B cell (primary cell): Measurements from ENCODE around the gene EHBP1L1. TPM values are rescaled to one million over a fixed set of nuclear protein-coding genes. Genes with fewer than 3 reads are reported as not detected.

Experiments
- ATAC-seq: fragments of 200-7000 bp; cut with Tn5 transposase; one replicate; pipeline ENCODE4 v1.10.0; 2021; ENCODE audit warnings: low read depth, mild to moderate bottlenecking, moderate number of reproducible peaks, moderate library complexity
- CTCF ChIA-PET: fragments of 350-600 bp; sonication (Branson Sonifier 250); formaldehyde crosslinking; loops from one replicate; lab custom pipeline; 2021; ENCODE audit warnings: antibody characterized with exemption, inconsistent platforms; lab: Charles Lee
- POLR2A ChIA-PET: fragments of 350-600 bp; sonication (Branson Sonifier 250); formaldehyde crosslinking; loops from one replicate; lab custom pipeline; 2021; ENCODE audit warnings: antibody characterized with exemption; lab: Charles Lee
- DNase-seq: peaks from one replicate; pipeline ENCODE4 v3.0.0; 2013
- H2AFZ ChIP-seq: 2 replicates; pipeline ENCODE4 v1.6.1; 2012; ENCODE audit warnings: mild to moderate bottlenecking, low read depth, low read length; ENCODE audit not compliant: insufficient read depth, poor library complexity, severe bottlenecking
- H3K27ac ChIP-seq, 2 donors: 1 replicate in 1 of 2; 2 replicates in 1 of 2; pipeline ENCODE4 v1.5.1; 2012 to 2013; ENCODE audit warnings: low read length in 2 of 2, mild to moderate bottlenecking in 2 of 2, moderate library complexity in 1 of 2
- H3K27me3 ChIP-seq, 4 experiments: fragments of 200-600 bp in 1 of 4; sonication (generic) in 1 of 4; replicated peaks in 1 of 4; 1 replicate in 2 of 4; 2 replicates in 2 of 4; pipeline versions ENCODE4 v1.6.1 to v1.7.0; 2013 to 2016; ENCODE audit warnings: low read length in 3 of 4, mild to moderate bottlenecking in 2 of 4, mixed read lengths in 1 of 4, moderate library complexity in 1 of 4; ENCODE audit not compliant: insufficient read depth in 4 of 4, control insufficient read depth in 3 of 4; ENCODE audit errors: control extremely low read depth in 1 of 4
- H3K36me3 ChIP-seq, 2 experiments: replicated peaks in 1 of 2; 1 replicate in 1 of 2; 2 replicates in 1 of 2; pipeline versions ENCODE4 v1.6.1 to v1.7.1; 2013; ENCODE audit warnings: low read length in 1 of 2; ENCODE audit not compliant: insufficient read depth in 2 of 2, control insufficient read depth in 1 of 2; ENCODE audit errors: control extremely low read depth in 1 of 2, extremely low read depth in 1 of 2
- H3K4me1 ChIP-seq, 2 donors: fragments of 200-600 bp in 1 of 2; sonication (generic) in 1 of 2; 1 replicate in 1 of 2; 2 replicates in 1 of 2; pipeline versions ENCODE4 v1.5.1 to v1.6.1; 2013 to 2017; ENCODE audit warnings: low read length in 2 of 2; ENCODE audit not compliant: control insufficient read depth in 2 of 2, insufficient read depth in 2 of 2
- H3K4me2 ChIP-seq: replicated peaks from 2 replicates; pipeline ENCODE3; 2012; ENCODE audit warnings: mild to moderate bottlenecking, low read depth, low read length; ENCODE audit not compliant: poor library complexity, severe bottlenecking
- H3K4me3 ChIP-seq, 5 experiments: fragments of 200-600 bp in 1 of 5; sonication (generic) in 1 of 5; 1 replicate in 3 of 5; 2 replicates in 2 of 5; pipeline versions ENCODE4 v1.5.1 to v1.7.0; 2011 to 2016; ENCODE audit warnings: low read length in 4 of 5, mild to moderate bottlenecking in 4 of 5, low read depth in 2 of 5, control low read depth in 1 of 5, moderate library complexity in 1 of 5; ENCODE audit not compliant: insufficient read depth in 1 of 5; ENCODE audit errors: control extremely low read depth in 1 of 5, extremely low read depth in 1 of 5
- H3K79me2 ChIP-seq: fragments of 200-600 bp; sonication (generic); one replicate; pipeline ENCODE4 v1.6.0; 2016; ENCODE audit warnings: low read length; ENCODE audit not compliant: control insufficient read depth, insufficient read depth
- H3K9ac ChIP-seq: fragments of 200-600 bp; sonication (generic); 2 replicates; pipeline ENCODE4 v1.6.1; 2017; ENCODE audit warnings: mild to moderate bottlenecking, low read length, moderate library complexity
- H3K9me3 ChIP-seq, 3 donors: one replicate each; pipeline versions ENCODE4 v1.6.1 to v1.7.1; 2013; ENCODE audit warnings: low read length in 2 of 3; ENCODE audit not compliant: control insufficient read depth in 2 of 3, insufficient read depth in 1 of 3; ENCODE audit errors: control extremely low read depth in 1 of 3
- H4K20me1 ChIP-seq: 2 replicates; pipeline ENCODE4 v1.6.0; 2012; ENCODE audit warnings: mild to moderate bottlenecking, low read length; ENCODE audit not compliant: insufficient read depth, control insufficient read depth, poor library complexity, severe bottlenecking
- H3K27ac Mint-ChIP-seq: one replicate; pipeline ENCODE4 v1.8.0; 2021; ENCODE audit warnings: mixed read lengths
- H3K27me3 Mint-ChIP-seq: one replicate; pipeline ENCODE4 v1.8.0; 2021; ENCODE audit warnings: mixed read lengths
- H3K4me1 Mint-ChIP-seq: one replicate; pipeline ENCODE4 v1.8.0; 2021; ENCODE audit warnings: mixed read lengths
- H3K4me3 Mint-ChIP-seq: one replicate; pipeline ENCODE4 v1.8.0; 2021; ENCODE audit warnings: mixed read lengths
- H3K9me3 Mint-ChIP-seq: one replicate; pipeline ENCODE4 v1.8.0; 2022; ENCODE audit warnings: mixed read lengths; ENCODE audit not compliant: insufficient read depth
- EZH2 ChIP-seq: IDR thresholded peaks from 2 replicates; pipeline ENCODE4 v1.6.1; 2012; ENCODE audit warnings: borderline replicate concordance, low read depth, mild to moderate bottlenecking, moderate library complexity, low read length; ENCODE audit not compliant: insufficient read depth, poor library complexity, severe bottlenecking
- WGBS: methylation state at CpG from one replicate; pipeline ENCODE4 v1.1.5; 2013; ENCODE audit warnings: missing lambda C conversion rate; ENCODE audit not compliant: insufficient coverage; 5-methylcytosine and 5-hydroxymethylcytosine counted together
- intact Hi-C: fragments of 100-400 bp; cut with micrococcal nuclease; formaldehyde crosslinking; loops from one replicate; pipeline ENCODE4 v1.10.0; 2022
- polyA plus RNA-seq: library from polyadenylated mRNA; depleted of rRNA; stranded (reverse); fragments of >200 nt; gene quantifications from 2 replicates; pipeline ENCODE4 v1.2.3, GENCODE V29; 2012
- total RNA-seq, 2 donors: library from RNA; stranded (reverse); fragments of 120-200 nt in 1 of 2; gene quantifications; 1 replicate in 1 of 2; 2 replicates in 1 of 2; pipeline versions ENCODE4 v1.2.3 to v1.2.4, GENCODE V29; 2013 to 2022
- TF ChIP-seq, protein P1 (sequence below): fragments of 200-600 bp; IDR thresholded peaks from one replicate; pipeline ENCODE4 v1.8.0; 2022; ENCODE audit warnings: antibody characterized with exemption, mild to moderate bottlenecking

The EHBP1L1 gene
- total and polyA plus RNA-seq, 2 donors (not counting 1 experiment from before 2014, with no cell fraction given) = 202 to 279 TPM

DNA sequence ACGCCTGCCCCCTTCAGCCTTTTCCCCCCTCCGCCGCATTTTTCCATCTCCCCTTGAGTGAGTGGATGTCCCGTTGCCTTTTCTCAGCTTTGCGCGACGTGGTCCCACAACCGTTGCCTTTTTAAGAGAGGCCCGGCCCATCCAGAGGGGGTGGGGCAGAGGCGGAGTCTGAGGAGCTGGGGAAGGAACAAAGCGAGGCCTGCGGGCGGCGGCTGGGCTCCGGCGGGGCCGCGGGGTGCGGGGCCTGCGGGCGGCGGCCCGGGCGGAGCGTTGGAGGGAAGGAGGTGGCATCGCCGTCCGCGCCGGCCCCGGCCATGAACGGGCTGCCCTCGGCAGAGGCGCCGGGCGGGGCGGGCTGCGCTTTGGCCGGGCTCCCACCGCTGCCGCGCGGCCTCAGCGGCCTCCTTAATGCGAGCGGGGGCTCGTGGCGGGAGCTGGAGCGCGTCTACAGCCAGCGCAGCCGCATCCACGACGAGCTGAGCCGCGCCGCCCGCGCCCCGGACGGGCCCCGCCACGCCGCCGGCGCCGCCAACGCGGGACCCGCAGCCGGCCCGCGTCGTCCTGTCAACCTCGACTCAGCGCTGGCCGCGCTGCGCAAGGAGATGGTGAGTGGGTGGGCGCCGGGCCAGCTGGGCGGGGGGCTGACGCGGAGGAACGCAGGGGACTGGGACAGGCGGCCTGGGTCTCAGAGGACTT, 3.3 kb upstream of the EHBP1L1 start, which contains the start of gene FAM89B:
TSS of gene FAM89B (plus strand) at position 183 of the 696 bp plus-strand sequence. CDS start at position 315, 132 bp downstream.
- H3K4me3 Mint-ChIP-seq = peak within 1 kb of the TSS; percentile 98
- Histone ChIP-seq H3K9ac (peak within 1 kb of the TSS; percentile 83), H3K27ac (peak within 1 kb of the TSS; percentile 85 to 96), H3K9me3 (no peaks in the 10 kb centered on the region), H3K4me3 (peak within 1 kb of the TSS; percentile 55 to 89 (median 83)), H3K4me2 (peak within 1 kb of the TSS; percentile 100), H3K79me2 (peaks cover 52% of the 10 kb centered on the region), H3K27me3 (no peaks in the 10 kb centered on the region), H3K4me1 (peaks cover 54 to 77% of the 10 kb centered on the region in 2 donors), H3K36me3 (peaks cover 0 to 6% of the 10 kb centered on the region in 2 experiments), H2AFZ (no peak within 1 kb of the TSS), H4K20me1 (peaks cover 41% of the 10 kb centered on the region)
- peak within 1 kb of the TSS; percentile 95 for H3K27ac Mint-ChIP-seq
- ChIA-PET POLR2A (interaction anchor here (0.6 to 7.5 kb wide), 14 partner anchors 9 to 479 kb away, joined by 3 to 53 read pairs (median 6); partner anchors contain the start of genes AP5B1, KAT5, MAP3K11 and PCNX3), CTCF (interaction anchor here (0.9 to 5.1 kb wide), 10 partner anchors 9 to 287 kb away, joined by 3 to 86 read pairs (median 8); partner anchors contain the start of genes KCNK7, MAP3K11, MUS81 and SCYL1)
- intact Hi-C loops = loop anchor here (5.0 to 10.0 kb wide), 3 partner anchors 190 to 828 kb away; partner anchors contain the start of genes BANF1, EIF1AD, RASGRP2 and SLC25A45
- no peaks in the 10 kb centered on the region for H3K27me3 Mint-ChIP-seq
- peaks cover 73% of the 10 kb centered on the region for H3K4me1 Mint-ChIP-seq
- ATAC-seq = peak; percentile 18
- no peak for TF ChIP-seq EZH2
- TF ChIP-seq, protein P1, sequence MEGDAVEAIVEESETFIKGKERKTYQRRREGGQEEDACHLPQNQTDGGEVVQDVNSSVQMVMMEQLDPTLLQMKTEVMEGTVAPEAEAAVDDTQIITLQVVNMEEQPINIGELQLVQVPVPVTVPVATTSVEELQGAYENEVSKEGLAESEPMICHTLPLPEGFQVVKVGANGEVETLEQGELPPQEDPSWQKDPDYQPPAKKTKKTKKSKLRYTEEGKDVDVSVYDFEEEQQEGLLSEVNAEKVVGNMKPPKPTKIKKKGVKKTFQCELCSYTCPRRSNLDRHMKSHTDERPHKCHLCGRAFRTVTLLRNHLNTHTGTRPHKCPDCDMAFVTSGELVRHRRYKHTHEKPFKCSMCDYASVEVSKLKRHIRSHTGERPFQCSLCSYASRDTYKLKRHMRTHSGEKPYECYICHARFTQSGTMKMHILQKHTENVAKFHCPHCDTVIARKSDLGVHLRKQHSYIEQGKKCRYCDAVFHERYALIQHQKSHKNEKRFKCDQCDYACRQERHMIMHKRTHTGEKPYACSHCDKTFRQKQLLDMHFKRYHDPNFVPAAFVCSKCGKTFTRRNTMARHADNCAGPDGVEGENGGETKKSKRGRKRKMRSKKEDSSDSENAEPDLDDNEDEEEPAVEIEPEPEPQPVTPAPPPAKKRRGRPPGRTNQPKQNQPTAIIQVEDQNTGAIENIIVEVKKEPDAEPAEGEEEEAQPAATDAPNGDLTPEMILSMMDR = no peak
- peak; percentile 89 for DNase-seq
- under 1% methylated on average over 83 of the region's 86 CpGs for WGBS
- H3K9me3 Mint-ChIP-seq = no peaks in the 10 kb centered on the region
